IMR-90 (cell line): Measurements from ENCODE around the gene MMD. TPM values are rescaled to one million over a fixed set of nuclear protein-coding genes. Genes with fewer than 3 reads are reported as not detected.

Experiments
- ATAC-seq: fragments of 200-7000 bp; cut with Tn5 transposase; 2 replicates; pipeline ENCODE4 v1.9.1; 2020; ENCODE audit warnings: low read depth, mild to moderate bottlenecking, moderate library complexity
- BruUV-seq: library from RNA; stranded (reverse); fragments of 400-500 nt; replicated peaks from 2 replicates; lab custom pipeline; 2021; lab: Mats Ljungman, UMichigan
- CTCF ChIA-PET: fragments of 300-600 bp; formaldehyde crosslinking; extraction: SDS; loops from one replicate; lab custom pipeline; 2021; ENCODE audit warnings: antibody characterized with exemption; lab: Yijun Ruan, JAX
- POLR2A ChIA-PET: fragments of 300-600 bp; sonication (Branson Sonifier 250); formaldehyde crosslinking; loops from one replicate; lab custom pipeline; 2022; ENCODE audit warnings: antibody characterized with exemption; ENCODE audit not compliant: unreplicated experiment; lab: Charles Lee
- DNase-seq: peaks from one replicate; pipeline ENCODE4 v3.0.0; 2013
- H2AFZ ChIP-seq: replicated peaks from 2 replicates; pipeline ENCODE3; 2013; ENCODE audit warnings: low read length, mild to moderate bottlenecking; ENCODE audit not compliant: poor library complexity
- H2AK5ac ChIP-seq: 2 replicates; pipeline ENCODE4 v1.6.1; 2013; ENCODE audit warnings: low read depth, low read length, inconsistent platforms
- H2AK9ac ChIP-seq: replicated peaks from 2 replicates; pipeline ENCODE3; 2013; ENCODE audit warnings: mild to moderate bottlenecking, low read depth, low read length, moderate library complexity; ENCODE audit not compliant: poor library complexity
- H2BK120ac ChIP-seq: 2 replicates; pipeline ENCODE4 v1.6.1; 2013; ENCODE audit warnings: low read depth, low read length, inconsistent platforms
- H2BK15ac ChIP-seq: 3 replicates; pipeline ENCODE4 v1.6.1; 2013; ENCODE audit warnings: low read depth, low read length, inconsistent platforms
- H2BK20ac ChIP-seq: 2 replicates; pipeline ENCODE4 v1.6.1; 2013; ENCODE audit warnings: low read depth, mild to moderate bottlenecking, inconsistent platforms, low read length, moderate library complexity
- H2BK5ac ChIP-seq: 2 replicates; pipeline ENCODE4 v1.6.1; 2013; ENCODE audit warnings: mild to moderate bottlenecking, low read depth, low read length, inconsistent platforms; ENCODE audit not compliant: poor library complexity, severe bottlenecking
- H3K14ac ChIP-seq: replicated peaks from 2 replicates; pipeline ENCODE4 v1.6.1; 2013; ENCODE audit warnings: low read depth, low read length, inconsistent platforms
- H3K18ac ChIP-seq: 2 replicates; pipeline ENCODE4 v1.6.1; 2013; ENCODE audit warnings: low read depth, low read length, control low read depth
- H3K23ac ChIP-seq: 2 replicates; pipeline ENCODE4 v1.6.1; 2013; ENCODE audit warnings: low read depth, low read length, inconsistent platforms
- H3K27ac ChIP-seq: 2 replicates; pipeline ENCODE4 v1.5.1; 2013; ENCODE audit warnings: mild to moderate bottlenecking, control low read depth, low read length; ENCODE audit not compliant: insufficient read depth
- H3K27me3 ChIP-seq: 2 replicates; pipeline ENCODE4 v1.6.1; 2013; ENCODE audit warnings: low read length; ENCODE audit not compliant: control insufficient read depth, insufficient read depth
- H3K36me3 ChIP-seq: 2 replicates; pipeline ENCODE4 v1.6.1; 2013; ENCODE audit warnings: low read length, mixed read lengths; ENCODE audit not compliant: control insufficient read depth, insufficient read depth
- H3K4ac ChIP-seq: 2 replicates; pipeline ENCODE4 v1.6.1; 2013; ENCODE audit warnings: low read depth, low read length, inconsistent platforms
- H3K4me1 ChIP-seq: 2 replicates; pipeline ENCODE4 v1.6.1; 2013; ENCODE audit warnings: low read length, mixed read lengths; ENCODE audit not compliant: control insufficient read depth, insufficient read depth
- H3K4me2 ChIP-seq: 2 replicates; pipeline ENCODE4 v1.6.1; 2013; ENCODE audit warnings: low read depth, mild to moderate bottlenecking, control low read depth, low read length, moderate library complexity
- H3K4me3 ChIP-seq: 2 replicates; pipeline ENCODE4 v1.5.1; 2013; ENCODE audit warnings: low read depth, mild to moderate bottlenecking, control low read depth, low read length, moderate library complexity; ENCODE audit not compliant: insufficient read depth
- H3K56ac ChIP-seq: 2 replicates; pipeline ENCODE4 v1.6.1; 2013; ENCODE audit warnings: low read length, inconsistent platforms; ENCODE audit not compliant: insufficient read depth; ENCODE audit errors: extremely low read depth
- H3K79me1 ChIP-seq, 2 experiments: 2 replicates each; pipeline ENCODE4 v1.6.1; 2013; ENCODE audit warnings: low read length in 2 of 2, inconsistent platforms in 1 of 2, low read depth in 1 of 2
- H3K9ac ChIP-seq: 2 replicates; pipeline ENCODE4 v1.6.1; 2013; ENCODE audit warnings: low read depth, low read length, control low read depth
- H3K9me1 ChIP-seq: 2 replicates; pipeline ENCODE4 v1.6.1; 2013; ENCODE audit warnings: low read length, inconsistent platforms; ENCODE audit not compliant: insufficient read depth
- H3K9me3 ChIP-seq: 2 replicates; pipeline ENCODE4 v1.6.1; 2013; ENCODE audit warnings: low read length; ENCODE audit not compliant: control insufficient read depth, insufficient read depth
- H4K20me1 ChIP-seq: 2 replicates; pipeline ENCODE4 v1.6.1; 2013; ENCODE audit warnings: low read length, inconsistent platforms; ENCODE audit not compliant: insufficient read depth
- H4K5ac ChIP-seq: 2 replicates; pipeline ENCODE4 v1.6.1; 2013; ENCODE audit warnings: mild to moderate bottlenecking, low read depth, low read length, control low read depth
- H4K8ac ChIP-seq, 2 experiments: 2 replicates each; pipeline ENCODE4 v1.6.1; 2013; ENCODE audit warnings: low read depth in 2 of 2, low read length in 2 of 2, control low read depth in 1 of 2, inconsistent platforms in 1 of 2
- H4K91ac ChIP-seq: 2 replicates; pipeline ENCODE4 v1.6.1; 2013; ENCODE audit warnings: low read depth, low read length, inconsistent platforms; ENCODE audit not compliant: insufficient read depth
- CEBPB ChIP-seq: IDR thresholded peaks from 2 replicates; pipeline ENCODE4 v1.6.1; 2012; ENCODE audit warnings: low read depth, low read length, improper control_type of control experiment
- CTCF ChIP-seq: conservative IDR thresholded peaks from 2 replicates; pipeline ENCODE4 v1.5.1; 2012; ENCODE audit warnings: mild to moderate bottlenecking, low read depth, low read length, improper control_type of control experiment
- MXI1 ChIP-seq: IDR thresholded peaks from 2 replicates; pipeline ENCODE4 v1.6.1; 2012; ENCODE audit warnings: low read depth, mild to moderate bottlenecking, low read length, moderate library complexity, borderline replicate concordance
- NFE2L2 ChIP-seq: fragments of 150-350 bp; IDR thresholded peaks from 2 replicates; pipeline ENCODE4 v1.6.1; 2016; ENCODE audit warnings: low read depth, mild to moderate bottlenecking, low read length
- POLR2A ChIP-seq: IDR thresholded peaks from 2 replicates; pipeline ENCODE4 v1.6.1; 2012; ENCODE audit warnings: mild to moderate bottlenecking, low read depth, low read length
- RFX5 ChIP-seq: IDR thresholded peaks from 2 replicates; pipeline ENCODE4 v1.8.0; 2012; ENCODE audit warnings: low read depth, mild to moderate bottlenecking, low read length, moderate library complexity
- WGBS, 2 experiments: methylation state at CpG; one replicate each; pipeline versions ENCODE4 v1.1.5 to v1.1.7; 2013; ENCODE audit warnings: missing lambda C conversion rate in 2 of 2; ENCODE audit not compliant: insufficient read length in 1 of 2; ENCODE audit errors: extremely low coverage in 2 of 2; 5-methylcytosine and 5-hydroxymethylcytosine counted together
- dilution Hi-C: fragments of 300-500 bp; cut with HindIII; formaldehyde crosslinking; loops from one replicate; pipeline ENCODE4 v1.14.3; 2018; ENCODE audit warnings: low sequenced_read_pairs; ENCODE audit not compliant: unreplicated experiment
- in situ Hi-C: fragments of 300-500 bp; cut with MboI; formaldehyde crosslinking; loops from 3 replicates; pipeline ENCODE4 v1.14.3; 2019; ENCODE audit warnings: low sequenced_read_pairs, inconsistent platforms, mixed read lengths
- intact Hi-C: fragments of 100-400 bp; cut with micrococcal nuclease; formaldehyde crosslinking; loops from 2 replicates; pipeline ENCODE4 v1.10.0; 2022
- polyA plus RNA-seq, 3 experiments: library from polyadenylated mRNA; depleted of rRNA; stranded (reverse); fragments of >200 nt; gene quantifications; 2 replicates each; pipeline ENCODE4 v1.2.3, GENCODE V29; 2012; ENCODE audit warnings: low replicate concordance in 1 of 3
- total RNA-seq: library from RNA; depleted of rRNA; stranded (reverse); fragments of >200 nt; gene quantifications from 2 replicates; pipeline ENCODE4 v1.2.3, GENCODE V29; 2012

MMD gene
- total and polyA plus RNA-seq, 2 of the 4 experiments (the other 2 are of a cell fraction), result 6.3 to 7.0 TPM

GRCh38 chr17:55436224-55437158 is 14.9 kb upstream of the MMD start:
- H4K91ac ChIP-seq, result no peak overlapping the region
- H4K5ac ChIP-seq, result no peak overlapping the region
- H3K27ac ChIP-seq, result no peak overlapping the region
- no peak overlapping the region for H4K8ac ChIP-seq
- no peak overlapping the region for H3K4ac ChIP-seq
- no peak overlapping the region for H2BK20ac ChIP-seq
- H2BK15ac ChIP-seq, result no peak overlapping the region
- BruUV-seq, result no TSS peak
- H3K27me3 ChIP-seq, result no peaks in the 10 kb centered on the region
- dilution Hi-C loops (no loop called here), in situ Hi-C loops (no loop called here), intact Hi-C loops (loop anchor here (2.0 kb wide), 1 partner anchor 14 kb away; no protein-coding TSS in a partner anchor)
- WGBS, 2 experiments, result no CpG with 5 or more reads among the region's 4 CpGs
- peaks cover 4% of the 10 kb centered on the region; the same call in 1 of the 2 replicates for H3K9me1 ChIP-seq
- H2BK120ac ChIP-seq, result no peak overlapping the region
- no peaks in the 10 kb centered on the region for H3K9me3 ChIP-seq
- no peak overlapping the region for H3K56ac ChIP-seq
- H3K18ac ChIP-seq, result no peak overlapping the region
- POLR2A ChIA-PET, result no interaction called here
- TF ChIP-seq CTCF, result no peak
- TF ChIP-seq RFX5, result no peak
- TF ChIP-seq POLR2A, result no peak
- no peak for TF ChIP-seq MXI1
- no peak for TF ChIP-seq CEBPB
- no peak for TF ChIP-seq NFE2L2
- no peak overlapping the region for H3K23ac ChIP-seq
- H3K14ac ChIP-seq, result no peak overlapping the region
- no peaks in the 10 kb centered on the region for H3K36me3 ChIP-seq
- no peak overlapping the region for H3K4me2 ChIP-seq
- H2AFZ ChIP-seq, result no peak overlapping the region
- H4K20me1 ChIP-seq, result peaks cover 4% of the 10 kb centered on the region; the same call in 1 of the 2 replicates
- ATAC-seq (no peak), DNase-seq (no peak)
- H3K4me1 ChIP-seq, result peaks cover 18% of the 10 kb centered on the region
- no peak overlapping the region for H3K4me3 ChIP-seq
- no peak overlapping the region for H3K9ac ChIP-seq
- CTCF ChIA-PET, result interaction anchor here (0.7 to 1.1 kb wide), 2 partner anchors 16 to 517 kb away, joined by 3 to 4 read pairs; no protein-coding TSS in a partner anchor
- H3K79me1 ChIP-seq, result no peaks in the 10 kb centered on the region
- H2AK9ac ChIP-seq, result no peak overlapping the region
- no peak overlapping the region for H2BK5ac ChIP-seq
- H2AK5ac ChIP-seq, result no peak overlapping the region
